B cell (primary cell): ENCODE data around the gene DTX3. TPM values are rescaled to one million over a fixed set of nuclear protein-coding genes. Genes with fewer than 3 reads are reported as not detected.

Experiments used
- ATAC-seq: fragments of 200-7000 bp; cut with Tn5 transposase; one replicate; pipeline ENCODE4 v1.10.0; 2021; ENCODE audit warnings: low read depth, mild to moderate bottlenecking, moderate number of reproducible peaks, moderate library complexity
- CTCF ChIA-PET: fragments of 350-600 bp; sonication (Branson Sonifier 250); formaldehyde crosslinking; loops from one replicate; lab custom pipeline; 2021; ENCODE audit warnings: antibody characterized with exemption, inconsistent platforms; lab: Charles Lee
- POLR2A ChIA-PET: fragments of 350-600 bp; sonication (Branson Sonifier 250); formaldehyde crosslinking; loops from one replicate; lab custom pipeline; 2021; ENCODE audit warnings: antibody characterized with exemption; lab: Charles Lee
- DNase-seq: peaks from one replicate; pipeline ENCODE4 v3.0.0; 2013
- H2AFZ ChIP-seq: 2 replicates; pipeline ENCODE4 v1.6.1; 2012; ENCODE audit warnings: mild to moderate bottlenecking, low read depth, low read length; ENCODE audit not compliant: insufficient read depth, poor library complexity, severe bottlenecking
- H3K27ac ChIP-seq, 2 donors: 1 replicate in 1 of 2; 2 replicates in 1 of 2; pipeline ENCODE4 v1.5.1; 2012 to 2013; ENCODE audit warnings: low read length in 2 of 2, mild to moderate bottlenecking in 2 of 2, moderate library complexity in 1 of 2
- H3K27me3 ChIP-seq, 4 experiments: fragments of 200-600 bp in 1 of 4; sonication (generic) in 1 of 4; replicated peaks in 1 of 4; 1 replicate in 2 of 4; 2 replicates in 2 of 4; pipeline versions ENCODE4 v1.6.1 to v1.7.0; 2013 to 2016; ENCODE audit warnings: low read length in 3 of 4, mild to moderate bottlenecking in 2 of 4, mixed read lengths in 1 of 4, moderate library complexity in 1 of 4; ENCODE audit not compliant: insufficient read depth in 4 of 4, control insufficient read depth in 3 of 4; ENCODE audit errors: control extremely low read depth in 1 of 4
- H3K36me3 ChIP-seq, 2 experiments: replicated peaks in 1 of 2; 1 replicate in 1 of 2; 2 replicates in 1 of 2; pipeline versions ENCODE4 v1.6.1 to v1.7.1; 2013; ENCODE audit warnings: low read length in 1 of 2; ENCODE audit not compliant: insufficient read depth in 2 of 2, control insufficient read depth in 1 of 2; ENCODE audit errors: control extremely low read depth in 1 of 2, extremely low read depth in 1 of 2
- H3K4me1 ChIP-seq, 2 donors: fragments of 200-600 bp in 1 of 2; sonication (generic) in 1 of 2; 1 replicate in 1 of 2; 2 replicates in 1 of 2; pipeline versions ENCODE4 v1.5.1 to v1.6.1; 2013 to 2017; ENCODE audit warnings: low read length in 2 of 2; ENCODE audit not compliant: control insufficient read depth in 2 of 2, insufficient read depth in 2 of 2
- H3K4me2 ChIP-seq: replicated peaks from 2 replicates; pipeline ENCODE3; 2012; ENCODE audit warnings: mild to moderate bottlenecking, low read depth, low read length; ENCODE audit not compliant: poor library complexity, severe bottlenecking
- H3K4me3 ChIP-seq, 5 experiments: fragments of 200-600 bp in 1 of 5; sonication (generic) in 1 of 5; 1 replicate in 3 of 5; 2 replicates in 2 of 5; pipeline versions ENCODE4 v1.5.1 to v1.7.0; 2011 to 2016; ENCODE audit warnings: low read length in 4 of 5, mild to moderate bottlenecking in 4 of 5, low read depth in 2 of 5, control low read depth in 1 of 5, moderate library complexity in 1 of 5; ENCODE audit not compliant: insufficient read depth in 1 of 5; ENCODE audit errors: control extremely low read depth in 1 of 5, extremely low read depth in 1 of 5
- H3K79me2 ChIP-seq: fragments of 200-600 bp; sonication (generic); one replicate; pipeline ENCODE4 v1.6.0; 2016; ENCODE audit warnings: low read length; ENCODE audit not compliant: control insufficient read depth, insufficient read depth
- H3K9ac ChIP-seq: fragments of 200-600 bp; sonication (generic); 2 replicates; pipeline ENCODE4 v1.6.1; 2017; ENCODE audit warnings: mild to moderate bottlenecking, low read length, moderate library complexity
- H3K9me3 ChIP-seq, 3 donors: one replicate each; pipeline versions ENCODE4 v1.6.1 to v1.7.1; 2013; ENCODE audit warnings: low read length in 2 of 3; ENCODE audit not compliant: control insufficient read depth in 2 of 3, insufficient read depth in 1 of 3; ENCODE audit errors: control extremely low read depth in 1 of 3
- H4K20me1 ChIP-seq: 2 replicates; pipeline ENCODE4 v1.6.0; 2012; ENCODE audit warnings: mild to moderate bottlenecking, low read length; ENCODE audit not compliant: insufficient read depth, control insufficient read depth, poor library complexity, severe bottlenecking
- H3K27ac Mint-ChIP-seq: one replicate; pipeline ENCODE4 v1.8.0; 2021; ENCODE audit warnings: mixed read lengths
- H3K27me3 Mint-ChIP-seq: one replicate; pipeline ENCODE4 v1.8.0; 2021; ENCODE audit warnings: mixed read lengths
- H3K4me1 Mint-ChIP-seq: one replicate; pipeline ENCODE4 v1.8.0; 2021; ENCODE audit warnings: mixed read lengths
- H3K4me3 Mint-ChIP-seq: one replicate; pipeline ENCODE4 v1.8.0; 2021; ENCODE audit warnings: mixed read lengths
- H3K9me3 Mint-ChIP-seq: one replicate; pipeline ENCODE4 v1.8.0; 2022; ENCODE audit warnings: mixed read lengths; ENCODE audit not compliant: insufficient read depth
- EZH2 ChIP-seq: IDR thresholded peaks from 2 replicates; pipeline ENCODE4 v1.6.1; 2012; ENCODE audit warnings: borderline replicate concordance, low read depth, mild to moderate bottlenecking, moderate library complexity, low read length; ENCODE audit not compliant: insufficient read depth, poor library complexity, severe bottlenecking
- WGBS: methylation state at CpG from one replicate; pipeline ENCODE4 v1.1.5; 2013; ENCODE audit warnings: missing lambda C conversion rate; ENCODE audit not compliant: insufficient coverage; 5-methylcytosine and 5-hydroxymethylcytosine counted together
- intact Hi-C: fragments of 100-400 bp; cut with micrococcal nuclease; formaldehyde crosslinking; loops from one replicate; pipeline ENCODE4 v1.10.0; 2022
- polyA plus RNA-seq: library from polyadenylated mRNA; depleted of rRNA; stranded (reverse); fragments of >200 nt; gene quantifications from 2 replicates; pipeline ENCODE4 v1.2.3, GENCODE V29; 2012
- total RNA-seq, 2 donors: library from RNA; stranded (reverse); fragments of 120-200 nt in 1 of 2; gene quantifications; 1 replicate in 1 of 2; 2 replicates in 1 of 2; pipeline versions ENCODE4 v1.2.3 to v1.2.4, GENCODE V29; 2013 to 2022
- TF ChIP-seq, protein P1 (sequence below): fragments of 200-600 bp; IDR thresholded peaks from one replicate; pipeline ENCODE4 v1.8.0; 2022; ENCODE audit warnings: antibody characterized with exemption, mild to moderate bottlenecking

DTX3 gene
- total and polyA plus RNA-seq, 2 donors (not counting 1 experiment from before 2014, with no cell fraction given) = 3.5 to 7.3 TPM

DNA sequence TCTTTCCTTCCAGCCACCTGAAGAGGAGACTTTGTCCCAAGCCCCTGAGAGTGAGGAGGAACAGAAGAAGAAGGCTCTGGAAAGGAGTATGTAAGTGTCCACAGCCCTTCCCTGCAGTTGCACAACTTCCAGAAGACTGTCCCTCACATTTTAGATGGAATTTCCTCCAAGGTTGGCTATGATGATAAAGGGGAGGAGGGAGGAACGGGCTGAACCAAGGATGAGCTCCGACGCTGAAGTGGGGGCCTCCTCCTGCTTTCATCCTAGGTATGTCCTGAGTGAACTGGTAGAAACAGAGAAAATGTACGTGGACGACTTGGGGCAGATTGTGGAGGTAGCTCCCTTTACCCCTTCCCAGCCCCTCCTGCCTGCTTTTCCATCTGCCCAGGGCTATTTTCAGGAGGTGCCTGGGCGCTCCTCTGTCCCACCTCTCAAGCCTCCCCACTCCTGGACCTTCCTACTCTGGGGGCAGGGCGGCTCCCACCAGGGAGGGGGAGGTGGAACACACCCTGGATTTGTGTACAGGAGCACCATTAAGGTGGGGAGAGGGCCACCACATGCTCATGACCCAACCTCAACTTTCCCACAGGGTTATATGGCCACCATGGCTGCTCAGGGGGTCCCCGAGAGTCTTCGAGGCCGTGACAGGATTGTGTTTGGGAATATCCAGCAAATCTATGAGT is 8.9 kb downstream of the DTX3 start:
- peak overlapping the region; percentile 23 for H3K9ac ChIP-seq
- H3K27me3 Mint-ChIP-seq = peaks cover 58% of the 10 kb centered on the region
- peaks cover 0 to 9% (median 0%) of the 10 kb centered on the region in 3 donors for H3K9me3 ChIP-seq
- H3K4me3 ChIP-seq = no peak overlapping the region
- no peak overlapping the region for H2AFZ ChIP-seq
- ChIA-PET CTCF (interaction anchor here (1.6 to 12.6 kb wide), 3 partner anchors 19 to 155 kb away, joined by 8 to 97 read pairs (median 9); partner anchors contain the start of gene B4GALNT1), POLR2A (no interaction called here)
- peaks cover 56% of the 10 kb centered on the region for H3K4me1 Mint-ChIP-seq
- no peak overlapping the region for H3K27ac ChIP-seq
- TF ChIP-seq, protein P1, sequence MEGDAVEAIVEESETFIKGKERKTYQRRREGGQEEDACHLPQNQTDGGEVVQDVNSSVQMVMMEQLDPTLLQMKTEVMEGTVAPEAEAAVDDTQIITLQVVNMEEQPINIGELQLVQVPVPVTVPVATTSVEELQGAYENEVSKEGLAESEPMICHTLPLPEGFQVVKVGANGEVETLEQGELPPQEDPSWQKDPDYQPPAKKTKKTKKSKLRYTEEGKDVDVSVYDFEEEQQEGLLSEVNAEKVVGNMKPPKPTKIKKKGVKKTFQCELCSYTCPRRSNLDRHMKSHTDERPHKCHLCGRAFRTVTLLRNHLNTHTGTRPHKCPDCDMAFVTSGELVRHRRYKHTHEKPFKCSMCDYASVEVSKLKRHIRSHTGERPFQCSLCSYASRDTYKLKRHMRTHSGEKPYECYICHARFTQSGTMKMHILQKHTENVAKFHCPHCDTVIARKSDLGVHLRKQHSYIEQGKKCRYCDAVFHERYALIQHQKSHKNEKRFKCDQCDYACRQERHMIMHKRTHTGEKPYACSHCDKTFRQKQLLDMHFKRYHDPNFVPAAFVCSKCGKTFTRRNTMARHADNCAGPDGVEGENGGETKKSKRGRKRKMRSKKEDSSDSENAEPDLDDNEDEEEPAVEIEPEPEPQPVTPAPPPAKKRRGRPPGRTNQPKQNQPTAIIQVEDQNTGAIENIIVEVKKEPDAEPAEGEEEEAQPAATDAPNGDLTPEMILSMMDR = no peak
- TF ChIP-seq EZH2 = no peak
- H3K79me2 ChIP-seq = no peaks in the 10 kb centered on the region
- no peaks in the 10 kb centered on the region for H3K36me3 ChIP-seq
- H3K4me3 Mint-ChIP-seq = peak overlapping the region; percentile 72
- peaks cover 52 to 59% of the 10 kb centered on the region in 2 donors for H3K4me1 ChIP-seq
- intact Hi-C loops = loop anchor here (2.0 kb wide), 2 partner anchors 19 to 23 kb away; partner anchors contain the start of genes B4GALNT1 and PIP4K2C
- peaks cover 4% of the 10 kb centered on the region for H4K20me1 ChIP-seq
- H3K27me3 ChIP-seq = peaks cover 0 to 78% (median 35%) of the 10 kb centered on the region in 4 experiments
- H3K9me3 Mint-ChIP-seq = no peaks in the 10 kb centered on the region
- 88% methylated on average over 7 of the region's 10 CpGs for WGBS
- no peak for DNase-seq
- no peak for ATAC-seq
- no peak overlapping the region for H3K27ac Mint-ChIP-seq
- peak overlapping the region; percentile 62 for H3K4me2 ChIP-seq
